Fibroblast of the aortic adventitia (primary cell): ENCODE results near the gene KNL1. TPM values are rescaled to one million over a fixed set of nuclear protein-coding genes. Genes with fewer than 3 reads are reported as not detected.
A peak's percentile ranks its signal among the peaks of the same experiment; 100 is the strongest.

Experiments
- DNase-seq: peaks from one replicate; pipeline ENCODE4 v3.0.0-alpha.2; 2010; ENCODE audit warnings: low read depth
- H3K4me3 ChIP-seq: 2 replicates; pipeline ENCODE4 v1.5.1; 2011; ENCODE audit warnings: low read depth, mild to moderate bottlenecking, control low read depth, low read length, moderate library complexity
- total RNA-seq: library from RNA; depleted of rRNA; stranded (reverse); fragments of >200 nt; gene quantifications from 2 replicates; pipeline ENCODE4 v1.2.3, GENCODE V29; 2012; ENCODE audit warnings: low replicate concordance
- TF ChIP-seq, protein P1 (sequence below): IDR thresholded peaks from 2 replicates; pipeline ENCODE4 v1.5.1; 2011; ENCODE audit warnings: mild to moderate bottlenecking, low read length, control low read depth, inconsistent platforms; ENCODE audit not compliant: insufficient read depth

KNL1 gene, protein sequence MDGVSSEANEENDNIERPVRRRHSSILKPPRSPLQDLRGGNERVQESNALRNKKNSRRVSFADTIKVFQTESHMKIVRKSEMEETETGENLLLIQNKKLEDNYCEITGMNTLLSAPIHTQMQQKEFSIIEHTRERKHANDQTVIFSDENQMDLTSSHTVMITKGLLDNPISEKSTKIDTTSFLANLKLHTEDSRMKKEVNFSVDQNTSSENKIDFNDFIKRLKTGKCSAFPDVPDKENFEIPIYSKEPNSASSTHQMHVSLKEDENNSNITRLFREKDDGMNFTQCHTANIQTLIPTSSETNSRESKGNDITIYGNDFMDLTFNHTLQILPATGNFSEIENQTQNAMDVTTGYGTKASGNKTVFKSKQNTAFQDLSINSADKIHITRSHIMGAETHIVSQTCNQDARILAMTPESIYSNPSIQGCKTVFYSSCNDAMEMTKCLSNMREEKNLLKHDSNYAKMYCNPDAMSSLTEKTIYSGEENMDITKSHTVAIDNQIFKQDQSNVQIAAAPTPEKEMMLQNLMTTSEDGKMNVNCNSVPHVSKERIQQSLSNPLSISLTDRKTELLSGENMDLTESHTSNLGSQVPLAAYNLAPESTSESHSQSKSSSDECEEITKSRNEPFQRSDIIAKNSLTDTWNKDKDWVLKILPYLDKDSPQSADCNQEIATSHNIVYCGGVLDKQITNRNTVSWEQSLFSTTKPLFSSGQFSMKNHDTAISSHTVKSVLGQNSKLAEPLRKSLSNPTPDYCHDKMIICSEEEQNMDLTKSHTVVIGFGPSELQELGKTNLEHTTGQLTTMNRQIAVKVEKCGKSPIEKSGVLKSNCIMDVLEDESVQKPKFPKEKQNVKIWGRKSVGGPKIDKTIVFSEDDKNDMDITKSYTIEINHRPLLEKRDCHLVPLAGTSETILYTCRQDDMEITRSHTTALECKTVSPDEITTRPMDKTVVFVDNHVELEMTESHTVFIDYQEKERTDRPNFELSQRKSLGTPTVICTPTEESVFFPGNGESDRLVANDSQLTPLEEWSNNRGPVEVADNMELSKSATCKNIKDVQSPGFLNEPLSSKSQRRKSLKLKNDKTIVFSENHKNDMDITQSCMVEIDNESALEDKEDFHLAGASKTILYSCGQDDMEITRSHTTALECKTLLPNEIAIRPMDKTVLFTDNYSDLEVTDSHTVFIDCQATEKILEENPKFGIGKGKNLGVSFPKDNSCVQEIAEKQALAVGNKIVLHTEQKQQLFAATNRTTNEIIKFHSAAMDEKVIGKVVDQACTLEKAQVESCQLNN (N-terminal part only)
- 1.3 and 35.9 TPM in 2 replicates for total RNA-seq

DNA sequence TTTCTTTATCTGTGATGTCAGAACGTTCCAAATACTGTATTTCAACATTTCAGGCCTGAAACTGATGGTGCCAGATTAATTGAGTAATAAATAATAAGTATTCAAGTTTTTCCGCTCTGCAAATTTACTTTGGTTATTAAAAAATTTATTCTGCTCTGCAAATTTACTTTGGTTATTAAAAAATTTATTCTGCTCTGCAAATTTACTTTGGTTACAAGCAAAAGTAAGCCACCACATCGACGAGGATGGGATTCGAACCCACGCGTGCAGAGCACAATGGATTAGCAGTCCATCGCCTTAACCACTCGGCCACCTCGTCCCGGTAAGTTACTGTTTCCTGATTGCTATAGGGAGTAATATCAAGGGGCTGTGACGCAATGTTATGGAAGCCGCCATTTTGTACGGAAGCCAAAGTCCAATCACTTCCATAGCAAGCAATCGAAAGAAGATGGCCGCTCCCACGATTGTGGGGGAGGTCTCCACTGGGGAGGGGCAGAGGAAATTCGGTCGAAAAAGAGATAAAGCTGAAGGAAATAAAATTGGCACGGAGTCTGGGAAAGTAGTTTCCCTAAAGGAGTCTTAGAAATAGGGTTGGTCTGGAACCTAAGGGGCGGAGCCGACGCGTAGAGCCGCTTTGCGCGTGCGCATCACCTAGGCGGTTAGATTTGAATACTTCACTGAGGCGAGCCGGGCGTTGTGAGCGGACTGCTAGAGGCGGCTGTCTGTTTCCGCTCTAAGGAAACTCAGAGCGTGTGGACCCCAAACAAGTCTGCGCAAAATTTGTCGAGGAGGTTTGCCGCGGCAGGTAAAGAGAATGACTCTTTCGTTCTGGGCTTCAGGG is at the start of gene KNL1:
KNL1 (plus strand) TSS at position 662 of the 841 bp plus-strand sequence. CDS start 8,683 bp downstream, outside the sequence.
- peak within 1 kb of the TSS; percentile 88 for H3K4me3 ChIP-seq
- peak; percentile 98 for DNase-seq
- TF ChIP-seq, protein P1, sequence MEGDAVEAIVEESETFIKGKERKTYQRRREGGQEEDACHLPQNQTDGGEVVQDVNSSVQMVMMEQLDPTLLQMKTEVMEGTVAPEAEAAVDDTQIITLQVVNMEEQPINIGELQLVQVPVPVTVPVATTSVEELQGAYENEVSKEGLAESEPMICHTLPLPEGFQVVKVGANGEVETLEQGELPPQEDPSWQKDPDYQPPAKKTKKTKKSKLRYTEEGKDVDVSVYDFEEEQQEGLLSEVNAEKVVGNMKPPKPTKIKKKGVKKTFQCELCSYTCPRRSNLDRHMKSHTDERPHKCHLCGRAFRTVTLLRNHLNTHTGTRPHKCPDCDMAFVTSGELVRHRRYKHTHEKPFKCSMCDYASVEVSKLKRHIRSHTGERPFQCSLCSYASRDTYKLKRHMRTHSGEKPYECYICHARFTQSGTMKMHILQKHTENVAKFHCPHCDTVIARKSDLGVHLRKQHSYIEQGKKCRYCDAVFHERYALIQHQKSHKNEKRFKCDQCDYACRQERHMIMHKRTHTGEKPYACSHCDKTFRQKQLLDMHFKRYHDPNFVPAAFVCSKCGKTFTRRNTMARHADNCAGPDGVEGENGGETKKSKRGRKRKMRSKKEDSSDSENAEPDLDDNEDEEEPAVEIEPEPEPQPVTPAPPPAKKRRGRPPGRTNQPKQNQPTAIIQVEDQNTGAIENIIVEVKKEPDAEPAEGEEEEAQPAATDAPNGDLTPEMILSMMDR: no peak

DNA sequence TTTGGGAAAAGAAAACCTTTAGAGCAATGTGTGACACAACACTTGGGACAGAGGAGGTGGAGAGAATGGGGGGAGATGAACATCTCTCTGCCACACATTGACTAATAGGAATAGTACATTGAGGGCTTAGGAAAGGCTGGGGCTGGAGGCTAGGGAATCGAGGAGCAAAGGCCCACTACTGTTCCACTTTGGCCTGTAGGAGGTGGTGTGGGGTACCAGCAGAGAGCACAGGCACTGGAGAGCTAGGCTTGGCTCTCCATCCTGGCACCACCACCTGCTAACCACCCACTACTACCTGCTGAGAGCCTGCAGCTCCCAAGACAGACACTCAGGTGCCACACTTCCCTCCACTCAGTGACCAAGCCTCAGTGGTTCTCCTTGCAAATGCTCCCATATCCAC is 48.6 kb upstream of the KNL1 start:
- no peak for DNase-seq
- TF ChIP-seq, protein P1: no peak
- no peak overlapping the region for H3K4me3 ChIP-seq

DNA sequence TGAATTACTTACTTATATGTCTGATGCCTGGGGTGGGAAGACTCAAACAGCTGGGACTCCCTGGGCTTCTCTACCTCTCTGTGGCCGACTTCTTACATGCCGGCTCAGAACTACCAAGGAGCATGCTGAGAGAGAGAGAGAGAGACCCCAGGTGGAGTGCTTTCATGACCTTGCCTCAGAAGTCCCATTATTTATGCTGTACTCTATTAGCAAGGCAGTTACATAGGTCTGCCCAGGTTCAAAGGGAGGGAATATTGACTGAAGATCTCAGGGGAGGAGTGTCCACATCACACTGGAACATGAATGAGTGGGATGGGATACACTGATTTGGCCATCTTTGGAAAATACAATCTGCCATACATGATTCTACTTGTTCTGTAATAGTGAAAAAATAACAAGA is 45.4 kb upstream of the KNL1 start:
- no peak overlapping the region for H3K4me3 ChIP-seq
- DNase-seq: no peak
- TF ChIP-seq, protein P1: no peak

DNA sequence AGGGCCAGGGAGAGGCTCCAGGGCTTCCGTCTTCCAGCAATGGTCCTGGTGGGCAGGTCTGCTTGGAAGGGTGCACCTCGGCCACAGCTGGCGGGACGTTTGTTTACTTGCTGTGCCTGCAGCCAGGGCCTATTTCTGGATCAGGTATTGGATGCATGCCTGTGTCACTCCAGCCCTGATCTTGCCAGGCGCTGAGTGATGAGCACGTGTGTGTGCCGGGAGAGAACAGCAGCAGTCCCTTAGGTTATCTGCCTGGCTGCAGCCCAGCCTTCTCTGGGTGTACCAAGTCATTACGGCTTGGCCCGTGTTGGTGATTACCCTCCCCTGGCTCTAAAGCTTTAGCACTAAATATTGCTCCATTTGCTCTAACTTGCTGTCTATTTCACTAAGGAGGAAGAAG is 44.2 kb upstream of the KNL1 start:
- H3K4me3 ChIP-seq: no peak overlapping the region
- no peak for DNase-seq
- TF ChIP-seq, protein P1: no peak

DNA sequence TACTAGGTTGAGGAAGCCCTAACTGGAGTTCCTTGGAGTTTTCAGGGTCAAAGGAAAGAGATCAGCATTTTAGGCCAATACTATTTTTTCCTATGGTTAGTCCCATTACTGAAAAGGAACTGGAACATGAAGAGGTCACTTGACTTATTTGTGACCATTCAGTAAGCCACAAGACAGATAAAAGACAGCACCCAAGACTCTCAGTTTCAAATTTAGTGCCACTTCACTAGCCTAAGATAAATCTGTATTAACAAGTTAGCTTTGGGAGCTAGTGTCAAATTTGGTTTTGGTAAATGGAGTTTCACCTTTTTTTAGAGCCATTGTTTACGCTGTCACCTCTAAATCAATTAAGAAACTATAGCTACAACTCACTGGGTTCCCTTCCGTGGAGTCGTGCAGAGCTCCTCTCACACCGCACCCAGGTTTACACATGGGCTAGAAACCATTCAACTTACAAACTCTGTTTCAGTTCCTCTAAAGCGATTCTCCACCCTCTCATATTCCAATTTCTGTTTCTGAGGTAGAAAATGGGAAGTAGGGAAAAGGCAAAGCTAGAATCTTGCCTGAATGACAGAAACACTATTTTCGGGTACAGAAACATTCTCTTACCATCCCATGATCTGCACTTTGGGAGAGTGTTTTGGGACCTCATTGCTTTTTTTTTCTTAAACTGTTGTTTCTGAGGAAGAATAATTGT is 43.6 kb upstream of the KNL1 start:
- H3K4me3 ChIP-seq: no peak overlapping the region
- TF ChIP-seq, protein P1: no peak

More for the DNA sequence above, 43.6 kb upstream of the KNL1 start:
- no peak for DNase-seq
